ENCODE data around the gene IPO8.

- TF ChIP-seq CTCF (IDR thresholded peaks at IDR 0.05) (no peak), POLR2AphosphoS5 (IDR thresholded peaks at IDR 0.05) (no peak), EP300 (IDR thresholded peaks at IDR 0.05) (no peak), POLR2A (IDR thresholded peaks at IDR 0.05) (no peak)
Measured at GRCh38 chr12:30630076-30630978, 65.3 kb downstream of the IPO8 start.
